Right cardiac atrium (tissue), 5 donors: Measurements from ENCODE around the gene MRPS14. TPM values are rescaled to one million over a fixed set of nuclear protein-coding genes. Genes with fewer than 3 reads are reported as not detected.

Experiments
- ATAC-seq, 2 donors: fragments of 200-7000 bp; cut with Tn5 transposase; one replicate each; pipeline versions ENCODE4 v1.8.0 to v1.9.1; 2020; ENCODE audit warnings: moderate library complexity in 2 of 2, mild to moderate bottlenecking in 1 of 2
- DNase-seq, 3 donors: peaks; one replicate each; pipeline ENCODE4 v3.0.0-alpha.2; 2020
- H3K27ac ChIP-seq: one replicate; pipeline ENCODE4 v1.5.1; 2013; ENCODE audit warnings: mild to moderate bottlenecking, low read length, control low read depth, moderate library complexity
- H3K27me3 ChIP-seq: one replicate; pipeline ENCODE4 v1.6.1; 2013; ENCODE audit not compliant: control insufficient read depth, insufficient read depth
- H3K4me1 ChIP-seq: one replicate; pipeline ENCODE4 v1.6.1; 2013; ENCODE audit warnings: low read length; ENCODE audit not compliant: control insufficient read depth, insufficient read depth
- H3K4me3 ChIP-seq: one replicate; pipeline ENCODE4 v1.5.1; 2013; ENCODE audit warnings: low read length, control low read depth
- H3K9me3 ChIP-seq: one replicate; pipeline ENCODE4 v1.6.1; 2013; ENCODE audit warnings: low read length; ENCODE audit not compliant: control insufficient read depth
- WGBS: extraction: QIAGEN DNeasy Blood & Tissue Kit; methylation state at CpG from one replicate; pipeline ENCODE4 v1.1.7; 2013; 5-methylcytosine and 5-hydroxymethylcytosine counted together
- intact Hi-C, 4 donors: fragments of 100-400 bp; cut with DNase I; formaldehyde crosslinking; loops; one replicate each; pipeline versions ENCODE4 v1.11.0 to v1.14.0; 2022 to 2023
- polyA plus RNA-seq: library from polyadenylated mRNA; stranded (reverse); fragments of 200-250 nt; gene quantifications from one replicate; pipeline ENCODE4 v1.2.3, GENCODE V29; 2013
- total RNA-seq, 4 donors: library from RNA; stranded (reverse); fragmentation: NEBNext Ultra II Directional; extraction: Animal tissue kit (Norgen Biotek cat#: 25700); gene quantifications; one replicate each; pipeline ENCODE4 v1.2.1, GENCODE V29; 2021
- donor health status: healthy with polysubstance abuse.
- donor health status: DM: no; HTN: yes; CAD: no.
- donor health status: DM: no; HTN: no; CAD: no.
- donor health status: DM: no; HTN: yes; CAD: no; lungs with severe emphysema.
- donor health status: DM: yes; HTN: yes; CAD: no.

MRPS14 gene
- total and polyA plus RNA-seq, 5 donors: 23.7 to 30.0 (median 24.6) TPM

DNA sequence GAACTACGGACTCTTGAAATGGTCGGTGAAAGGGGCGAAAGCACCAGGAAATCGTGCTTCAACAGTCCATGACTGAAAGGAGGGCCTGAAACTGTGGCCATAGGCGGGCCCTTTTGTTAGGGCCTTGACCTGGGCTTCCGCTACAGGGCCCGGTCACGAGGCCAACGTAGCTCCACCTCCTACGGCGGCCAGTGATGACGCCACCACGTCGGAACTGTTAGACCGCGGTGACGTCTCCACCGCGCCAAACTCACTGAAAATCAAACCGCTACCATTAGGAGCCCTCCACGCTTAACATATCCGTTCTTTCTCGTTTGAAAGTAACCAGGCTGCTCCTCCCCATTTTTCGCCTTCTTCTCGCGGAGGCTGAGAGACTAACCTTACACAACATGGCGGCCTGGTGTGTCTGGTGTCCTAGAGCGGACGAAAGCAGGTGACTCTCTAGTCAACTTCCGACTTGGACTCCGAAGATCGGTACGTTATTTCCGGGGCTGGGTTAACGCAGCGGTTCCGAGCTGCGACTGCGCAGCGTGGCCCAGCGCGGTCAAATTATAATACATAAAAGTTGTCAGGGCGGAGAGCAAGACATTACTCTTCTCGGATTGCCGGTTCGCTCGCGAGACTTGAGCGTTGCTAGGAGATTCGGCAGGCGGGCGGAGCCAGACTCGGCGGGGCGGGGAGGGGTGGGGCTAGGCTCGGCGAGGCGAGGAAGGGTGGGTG is 23.8 kb downstream of the MRPS14 start:
- Histone ChIP-seq H3K27me3 (no peaks in the 10 kb centered on the region), H3K27ac (peak overlapping the region; percentile 92), H3K4me3 (peak overlapping the region; percentile 50), H3K9me3 (no peaks in the 10 kb centered on the region), H3K4me1 (no peaks in the 10 kb centered on the region)
- DNase-seq (peak; percentile 96 to 99 (median 99)), ATAC-seq (peak; percentile 94)
- intact Hi-C loops: loop anchor here in 1 of 4 donors (5.0 kb wide), 1 partner anchor 227 kb away; no protein-coding TSS in a partner anchor
- under 1% methylated on average over 58 of the region's 58 CpGs for WGBS

DNA sequence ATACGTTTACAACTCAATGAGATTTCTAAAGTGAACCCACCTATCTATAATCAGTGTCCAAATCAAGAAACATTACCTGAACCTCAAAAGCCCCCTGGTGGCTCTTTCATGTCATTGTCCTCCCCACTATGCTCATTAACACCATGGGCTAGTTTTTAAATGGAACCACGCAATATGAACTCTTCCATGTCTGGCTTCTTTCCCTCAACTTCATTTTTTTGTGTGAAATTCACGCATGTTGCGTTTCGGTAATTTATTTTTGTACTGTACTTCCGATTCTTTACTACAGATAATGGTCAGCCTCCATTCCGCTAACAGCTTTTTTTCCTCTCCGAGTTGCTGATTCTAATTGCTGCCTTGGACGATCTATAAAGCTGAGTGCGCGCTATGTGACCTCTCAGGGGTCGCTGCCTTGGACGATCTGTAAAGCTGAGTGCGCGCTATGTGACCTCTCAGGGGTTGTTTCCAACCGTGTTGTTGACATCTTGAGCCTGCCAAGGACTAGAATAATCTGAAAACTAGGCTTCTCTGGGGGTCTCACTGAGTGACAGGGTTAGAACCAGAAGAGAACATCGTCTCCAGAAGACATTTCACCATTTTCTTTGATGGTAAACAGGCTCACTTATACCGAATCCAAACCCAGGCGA is 24.5 kb downstream of the MRPS14 start:
- no peaks in the 10 kb centered on the region for H3K4me1 ChIP-seq
- peak overlapping the region; percentile 92 for H3K27ac ChIP-seq
- 10% methylated on average over 19 of the region's 19 CpGs for WGBS
- DNase-seq (peak in 2 of 3 donors; percentile 49 to 52), ATAC-seq (peak in 1 of 2 donors; percentile 0)
- no peaks in the 10 kb centered on the region for H3K9me3 ChIP-seq
- H3K27me3 ChIP-seq: no peaks in the 10 kb centered on the region
- intact Hi-C loops: loop anchor here in 1 of 4 donors (5.0 kb wide), 1 partner anchor 226 kb away; no protein-coding TSS in a partner anchor
- peak overlapping the region; percentile 50 for H3K4me3 ChIP-seq

DNA sequence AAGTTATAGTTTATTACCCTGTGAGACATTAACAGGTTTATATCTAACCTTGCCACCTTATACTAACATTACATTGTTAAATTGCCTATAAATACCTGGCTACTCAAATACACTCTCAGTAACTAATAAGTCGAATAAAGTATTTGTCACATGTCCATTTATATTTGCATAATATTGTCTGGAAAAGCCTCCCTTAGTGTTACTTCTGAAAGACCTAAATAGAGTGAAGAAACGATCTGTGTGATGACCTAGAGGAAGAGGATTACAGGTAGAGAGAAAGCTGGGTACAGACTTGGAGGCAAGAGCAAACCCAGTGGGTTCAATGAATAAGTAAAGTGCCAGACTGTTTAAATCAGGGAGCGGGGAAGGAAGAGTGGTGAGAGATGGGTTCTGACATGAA is 26.2 kb downstream of the MRPS14 start:
- Histone ChIP-seq H3K27ac (no peak overlapping the region), H3K4me3 (no peak overlapping the region), H3K9me3 (no peaks in the 10 kb centered on the region), H3K27me3 (no peaks in the 10 kb centered on the region), H3K4me1 (no peaks in the 10 kb centered on the region)
- ATAC-seq (no peak), DNase-seq (no peak)
- intact Hi-C loops: loop anchor here in 1 of 4 donors (5.0 kb wide), 1 partner anchor 225 kb away; no protein-coding TSS in a partner anchor
- WGBS: 81% methylated on average over 3 of the region's 3 CpGs

DNA sequence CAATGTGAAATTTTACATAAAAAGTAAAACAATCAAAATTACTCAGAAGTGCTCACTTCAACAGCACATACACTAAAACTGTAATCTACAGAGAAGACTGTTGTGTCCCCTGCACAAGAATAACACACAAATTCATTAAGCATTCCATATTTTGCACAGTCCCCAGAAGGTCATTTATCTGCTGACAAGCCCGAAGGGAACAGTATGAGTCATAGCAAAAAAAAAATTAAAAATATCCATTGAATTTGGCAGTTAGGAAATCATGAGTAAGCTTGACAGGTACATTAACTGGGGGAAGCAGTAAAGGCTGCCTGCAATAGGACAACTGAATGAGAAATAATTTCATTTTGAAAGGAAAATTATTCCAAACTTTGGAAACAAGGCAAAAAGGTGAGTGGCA is 26.7 kb downstream of the MRPS14 start:
- no peak overlapping the region for H3K4me3 ChIP-seq
- no peak overlapping the region for H3K27ac ChIP-seq
- intact Hi-C loops: loop anchor here in 1 of 4 donors (5.0 kb wide), 1 partner anchor 224 kb away; no protein-coding TSS in a partner anchor
- no peak for DNase-seq
- 16% methylated on average over 1 of the region's 1 CpG for WGBS
- H3K9me3 ChIP-seq: no peaks in the 10 kb centered on the region
- ATAC-seq: no peak
- no peaks in the 10 kb centered on the region for H3K27me3 ChIP-seq
- no peaks in the 10 kb centered on the region for H3K4me1 ChIP-seq

DNA sequence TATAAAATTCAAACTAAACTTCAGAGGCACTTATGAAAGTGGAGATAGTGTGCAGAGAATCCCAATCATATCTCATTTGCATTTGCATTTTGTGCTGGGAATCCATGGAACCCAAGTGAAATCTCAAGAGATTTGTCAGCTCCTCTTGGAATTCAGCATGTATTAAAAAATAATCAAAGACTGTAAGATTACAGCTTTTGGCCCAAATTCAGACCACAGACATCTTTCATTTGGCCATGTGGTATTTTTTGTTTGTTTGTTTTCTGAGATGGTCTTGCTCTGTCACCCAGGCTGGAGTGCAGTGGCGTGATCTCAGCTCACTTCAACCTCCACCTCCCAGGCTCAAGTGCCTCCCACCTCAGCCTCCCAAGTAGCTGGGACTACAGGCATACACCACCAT is 27.3 kb downstream of the MRPS14 start:
- Histone ChIP-seq H3K4me1 (no peaks in the 10 kb centered on the region), H3K9me3 (no peaks in the 10 kb centered on the region), H3K27ac (no peak overlapping the region), H3K27me3 (no peaks in the 10 kb centered on the region), H3K4me3 (no peak overlapping the region)
- WGBS: 84% methylated on average over 1 of the region's 1 CpG
- ATAC-seq (no peak), DNase-seq (no peak)
- intact Hi-C loops: loop anchor here in 1 of 4 donors (5.0 kb wide), 1 partner anchor 224 kb away; no protein-coding TSS in a partner anchor

DNA sequence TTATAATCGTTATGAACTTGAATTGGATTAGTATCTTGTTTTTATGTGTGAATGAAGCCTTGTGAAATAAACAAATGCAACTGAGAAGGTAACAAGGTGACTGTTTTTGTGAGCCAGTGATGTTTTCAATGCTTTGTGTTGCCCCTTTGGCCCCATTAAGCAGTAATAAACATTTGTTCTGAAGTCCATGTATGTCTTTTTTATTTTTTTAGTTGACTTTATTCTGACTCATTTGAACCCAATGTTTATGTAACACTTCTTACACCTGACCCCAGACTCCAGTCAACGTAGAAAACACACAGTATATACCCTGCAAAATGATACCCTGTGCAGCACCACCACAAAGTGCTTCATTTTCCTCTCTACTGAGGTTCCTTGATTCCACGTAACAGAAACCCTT is 28.1 kb downstream of the MRPS14 start:
- no peak overlapping the region for H3K27ac ChIP-seq
- intact Hi-C loops: loop anchor here in 1 of 4 donors (5.0 kb wide), 1 partner anchor 223 kb away; no protein-coding TSS in a partner anchor
- H3K27me3 ChIP-seq: no peaks in the 10 kb centered on the region
- ATAC-seq (no peak), DNase-seq (no peak)
- no peak overlapping the region for H3K4me3 ChIP-seq
- 84% methylated on average over 3 of the region's 3 CpGs for WGBS
- no peaks in the 10 kb centered on the region for H3K4me1 ChIP-seq
- H3K9me3 ChIP-seq: no peaks in the 10 kb centered on the region

DNA sequence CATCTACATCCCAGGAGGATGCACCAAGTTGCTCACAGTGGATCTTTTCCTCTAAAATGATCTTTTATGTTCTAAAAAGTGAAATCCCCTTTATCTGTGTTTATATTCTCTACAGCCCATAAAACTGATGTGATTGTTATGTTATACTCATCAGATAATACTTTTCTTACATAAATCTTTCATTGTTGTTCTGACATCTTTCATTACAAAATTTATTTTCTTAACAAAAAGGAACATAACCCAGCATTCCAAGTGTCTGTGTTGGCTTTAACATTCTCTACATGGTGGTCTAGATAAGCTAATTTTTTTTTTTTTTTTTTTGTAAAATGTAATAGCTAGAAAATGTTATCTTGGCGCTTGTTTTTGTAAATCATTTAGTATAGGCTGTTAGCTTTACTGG is 31.8 kb downstream of the MRPS14 start:
- H3K27ac ChIP-seq: no peak overlapping the region
- intact Hi-C loops: no loop called here

DNA sequence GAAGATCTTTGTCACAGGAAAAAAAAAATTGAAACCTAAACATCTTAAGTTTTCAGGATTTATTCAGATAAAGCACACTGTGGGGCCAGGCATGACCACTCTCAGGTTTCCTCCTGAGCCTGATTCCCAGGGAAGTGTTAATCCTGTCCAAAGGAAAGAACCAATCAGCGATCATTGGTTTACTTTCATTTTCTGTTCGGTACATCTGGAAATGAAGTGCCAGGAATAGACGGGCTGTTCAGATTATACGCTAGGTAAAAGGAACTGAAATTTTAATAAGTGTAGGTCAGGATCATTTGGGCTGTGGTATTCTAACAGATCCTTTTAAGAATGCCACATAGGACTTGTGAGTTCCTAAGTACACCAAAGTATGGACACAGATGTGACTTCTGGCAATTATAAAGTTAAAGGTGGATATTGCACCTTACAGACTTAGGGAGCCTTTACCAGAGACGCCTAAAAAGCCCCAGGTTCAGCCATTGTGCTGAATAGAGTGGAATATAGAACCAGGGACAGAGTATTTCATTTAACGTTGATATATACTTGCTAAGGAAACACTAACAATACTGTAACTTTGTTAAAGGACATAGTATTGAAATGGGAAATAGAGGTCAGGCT is 32.7 kb downstream of the MRPS14 start:
- Histone ChIP-seq H3K4me3 (peak overlapping the region; percentile 93), H3K27ac (peak overlapping the region; percentile 23), H3K9me3 (no peaks in the 10 kb centered on the region), H3K27me3 (no peaks in the 10 kb centered on the region), H3K4me1 (no peaks in the 10 kb centered on the region)
- intact Hi-C loops: no loop called here
- ATAC-seq (peak; percentile 86 to 87), DNase-seq (no peak)
- 46% methylated on average over 6 of the region's 6 CpGs for WGBS

More for the DNA sequence above, 31.8 kb downstream of the MRPS14 start:
- H3K9me3 ChIP-seq: no peaks in the 10 kb centered on the region
- 100% methylated on average over 1 of the region's 1 CpG for WGBS
- no peaks in the 10 kb centered on the region for H3K27me3 ChIP-seq
- DNase-seq (no peak), ATAC-seq (no peak)
- no peak overlapping the region for H3K4me3 ChIP-seq
- H3K4me1 ChIP-seq: no peaks in the 10 kb centered on the region

DNA sequence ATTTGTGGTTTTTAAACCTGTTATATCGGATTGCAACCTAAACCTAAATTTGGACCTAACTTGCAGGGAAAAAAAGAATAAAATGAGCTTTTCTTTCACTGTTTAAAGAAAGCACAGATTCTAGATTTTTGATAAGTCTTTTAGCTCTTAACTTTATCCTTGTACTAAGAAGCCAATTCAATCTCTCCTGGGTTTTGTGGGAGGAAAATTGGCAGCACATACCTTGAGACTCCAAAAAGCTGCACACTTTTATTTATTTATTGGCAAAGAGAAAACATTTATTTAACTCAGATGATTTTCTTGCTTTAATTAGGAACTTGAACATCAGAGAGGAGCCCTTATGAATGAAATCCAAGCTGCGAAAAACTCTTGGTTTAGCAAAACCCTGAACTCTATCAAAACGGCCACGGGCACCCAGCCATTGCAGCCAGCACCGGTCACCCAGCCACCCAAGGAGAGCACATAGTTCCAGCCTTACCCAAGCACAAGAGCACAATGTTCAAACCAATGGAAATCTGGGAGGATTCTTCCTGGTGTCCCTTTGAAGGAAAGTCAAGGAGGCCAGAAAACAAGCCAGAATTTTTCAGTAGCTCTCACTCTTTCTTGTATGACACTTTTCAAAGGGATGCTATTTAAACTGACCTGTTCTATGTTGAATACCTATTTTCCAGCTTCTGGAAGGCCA is 33.5 kb downstream of the MRPS14 start:
- intact Hi-C loops: loop anchor here in 1 of 4 donors (10.0 kb wide), 1 partner anchor 215 kb away; no protein-coding TSS in a partner anchor
- H3K4me1 ChIP-seq: no peaks in the 10 kb centered on the region
- no peaks in the 10 kb centered on the region for H3K9me3 ChIP-seq
- WGBS: 67% methylated on average over 5 of the region's 5 CpGs
- no peak overlapping the region for H3K4me3 ChIP-seq
- no peaks in the 10 kb centered on the region for H3K27me3 ChIP-seq
- DNase-seq: peak in 2 of 3 donors; percentile 49 to 72
- peak overlapping the region; percentile 50 for H3K27ac ChIP-seq
- peak; percentile 59 to 68 for ATAC-seq

DNA sequence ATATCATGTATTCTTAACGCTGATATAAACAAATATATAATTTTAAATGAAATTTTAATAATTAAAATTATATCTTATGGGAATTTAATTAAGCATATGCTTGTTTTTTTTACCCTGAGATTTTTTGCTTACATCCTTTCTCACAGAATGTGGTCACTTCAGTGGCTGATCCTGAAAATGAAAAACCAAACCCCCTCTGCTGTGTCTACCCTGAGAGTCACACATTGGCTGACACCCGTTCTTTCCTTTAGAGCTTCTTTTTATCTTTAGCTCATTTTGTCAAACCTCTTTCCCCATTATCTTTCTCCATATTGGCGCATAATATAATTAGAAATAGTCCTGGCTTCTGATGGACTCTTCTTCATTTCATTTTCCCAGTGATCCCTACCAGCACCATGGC is 34.2 kb downstream of the MRPS14 start:
- intact Hi-C loops: loop anchor here in 1 of 4 donors (10.0 kb wide), 1 partner anchor 214 kb away; no protein-coding TSS in a partner anchor
- WGBS: 85% methylated on average over 3 of the region's 3 CpGs
- no peak for ATAC-seq

More for the DNA sequence above, 34.2 kb downstream of the MRPS14 start:
- no peaks in the 10 kb centered on the region for H3K9me3 ChIP-seq
- H3K27ac ChIP-seq: no peak overlapping the region
- no peak overlapping the region for H3K4me3 ChIP-seq
- H3K27me3 ChIP-seq: no peaks in the 10 kb centered on the region
- no peak for DNase-seq
- no peaks in the 10 kb centered on the region for H3K4me1 ChIP-seq
